Measurements from ENCODE around the gene OR2A12.

- TF ChIP-seq CTCF (IDR thresholded peaks at IDR 0.05) (no peak), POLR2A (IDR thresholded peaks at IDR 0.05) (no peak)
These were observed at the start of gene OR2A12 for GRCh38 chr7:144085978-144086377.
